SK-N-SH (cell line): ENCODE results near the gene MEIS1. TPM values are rescaled to one million over a fixed set of nuclear protein-coding genes. Genes with fewer than 3 reads are reported as not detected.

Experiments
- CTCF ChIA-PET: fragments of 300-600, 350-600 bp; formaldehyde crosslinking; extraction: SDS; loops from one replicate; lab custom pipeline; 2021; lab: Yijun Ruan, JAX
- POLR2A ChIA-PET: fragments of 350-600 bp; sonication (Branson Sonifier 250); formaldehyde crosslinking; extraction: SDS; loops from one replicate; lab custom pipeline; 2020; ENCODE audit warnings: antibody characterized with exemption, inconsistent platforms; lab: Yijun Ruan, JAX
- DNase-seq: peaks from one replicate; pipeline ENCODE4 v3.0.0; 2012
- H2AFZ ChIP-seq: fragments of 200-600 bp; sonication (generic); 2 replicates; pipeline ENCODE4 v1.8.1; 2016; ENCODE audit warnings: antibody characterized with exemption, mild to moderate bottlenecking, low read depth
- H3F3A ChIP-seq: fragments of 200-600 bp; sonication (generic); replicated peaks from 2 replicates; pipeline ENCODE3; 2016; ENCODE audit warnings: antibody characterized with exemption, mild to moderate bottlenecking; ENCODE audit not compliant: insufficient read depth
- H3K27ac ChIP-seq, 2 experiments: fragments of 200-500 bp in 1 of 2; fragments of 200-600 bp in 1 of 2; sonication (Bioruptor generic) in 1 of 2; sonication (generic), shearing (Covaris generic) in 1 of 2; 2 replicates each; pipeline versions ENCODE4 v1.5.1 to v1.6.1; 2014 to 2016; ENCODE audit warnings: low read depth in 2 of 2, inconsistent platforms in 1 of 2, low read length in 1 of 2, mild to moderate bottlenecking in 1 of 2, mixed read lengths in 1 of 2
- H3K27me3 ChIP-seq: fragments of 200-600 bp; sonication (generic), shearing (Covaris generic); 2 replicates; pipeline ENCODE4 v1.6.1; 2016; ENCODE audit warnings: mixed run types; ENCODE audit not compliant: insufficient read depth
- H3K36me3 ChIP-seq, 2 experiments: fragments of 200-500 bp in 1 of 2; fragments of 200-600 bp in 1 of 2; sonication (Bioruptor generic) in 1 of 2; sonication (generic) in 1 of 2; replicated peaks in 1 of 2; 2 replicates each; pipeline versions ENCODE3 to v1.5.1; 2014 to 2016; ENCODE audit warnings: low read length in 1 of 2, mild to moderate bottlenecking in 1 of 2; ENCODE audit not compliant: insufficient read depth in 2 of 2, control insufficient read depth in 1 of 2
- H3K4me1 ChIP-seq, 2 experiments: fragments of 200-500 bp in 1 of 2; fragments of 200-600 bp in 1 of 2; sonication (Bioruptor generic) in 1 of 2; sonication (generic), shearing (Covaris generic) in 1 of 2; 2 replicates each; pipeline versions ENCODE4 v1.5.1 to v1.6.1; 2014 to 2016; ENCODE audit warnings: low read depth in 1 of 2, low read length in 1 of 2, mixed run types in 1 of 2; ENCODE audit not compliant: insufficient read depth in 2 of 2, control insufficient read depth in 1 of 2
- H3K4me2 ChIP-seq: fragments of 200-600 bp; sonication (generic), shearing (Covaris generic); 2 replicates; pipeline ENCODE4 v1.6.1; 2017; ENCODE audit warnings: mixed run types
- H3K4me3 ChIP-seq, 2 experiments: fragments of 200-500 bp in 1 of 2; fragments of 200-600 bp in 1 of 2; sonication (Bioruptor generic) in 1 of 2; sonication (generic), shearing (Covaris generic) in 1 of 2; 2 replicates each; pipeline versions ENCODE4 v1.5.1 to v1.8.1; 2014 to 2016; ENCODE audit warnings: low read depth in 2 of 2, inconsistent platforms in 1 of 2, low read length in 1 of 2, mild to moderate bottlenecking in 1 of 2, mixed read lengths in 1 of 2, moderate library complexity in 1 of 2
- H3K79me2 ChIP-seq: fragments of 200-600 bp; sonication (generic); 2 replicates; pipeline ENCODE4 v1.8.1; 2017; ENCODE audit warnings: mild to moderate bottlenecking; ENCODE audit not compliant: insufficient read depth
- H3K9ac ChIP-seq: fragments of 200-600 bp; sonication (generic); 2 replicates; pipeline ENCODE4 v1.6.1; 2017; ENCODE audit warnings: mixed run types
- H3K9me2 ChIP-seq: fragments of 200-600 bp; sonication (generic); 2 replicates; pipeline ENCODE4 v1.6.1; 2017; ENCODE audit warnings: mixed run types
- H3K9me3 ChIP-seq: fragments of 200-600 bp; sonication (generic); 2 replicates; pipeline ENCODE4 v1.6.1; 2017; ENCODE audit warnings: mixed run types, mild to moderate bottlenecking, moderate library complexity
- H4K20me1 ChIP-seq: fragments of 200-600 bp; sonication (generic); 2 replicates; pipeline ENCODE4 v1.6.1; 2017; ENCODE audit warnings: mild to moderate bottlenecking, mixed run types; ENCODE audit not compliant: insufficient read depth
- FOSL2 ChIP-seq: IDR thresholded peaks from 2 replicates; pipeline ENCODE4 v1.4.0; 2012; ENCODE audit warnings: low read depth, mild to moderate bottlenecking, moderate library complexity, borderline replicate concordance
- FOXJ3 ChIP-seq: sonication (generic); formaldehyde crosslinking; IDR thresholded peaks from 2 replicates; pipeline ENCODE4 v1.5.1; 2020; ENCODE audit warnings: mild to moderate bottlenecking, missing genetic modification reagents
- GABPA ChIP-seq: IDR thresholded peaks from 2 replicates; pipeline ENCODE4 v1.4.0; 2012; ENCODE audit warnings: low read depth, mild to moderate bottlenecking
- IRF3 ChIP-seq: fragments of 150-350 bp; IDR thresholded peaks from 2 replicates; pipeline ENCODE4 v1.6.1; 2016; ENCODE audit warnings: mild to moderate bottlenecking, low read depth, low read length
- NFIC ChIP-seq: IDR thresholded peaks from 2 replicates; pipeline ENCODE4 v1.4.0; 2012; ENCODE audit warnings: borderline replicate concordance
- NRF1 ChIP-seq: IDR thresholded peaks from 2 replicates; pipeline ENCODE4 v1.6.1; 2012; ENCODE audit warnings: low read depth, mild to moderate bottlenecking, low read length
- PBX3 ChIP-seq: IDR thresholded peaks from 2 replicates; pipeline ENCODE4; 2012
- RAD21 ChIP-seq: IDR thresholded peaks from 2 replicates; pipeline ENCODE4 v1.6.1; 2012; ENCODE audit warnings: mild to moderate bottlenecking, low read length
- RCOR1 ChIP-seq: fragments of 150-350 bp; IDR thresholded peaks from 2 replicates; pipeline ENCODE4 v1.6.1; 2017; ENCODE audit warnings: antibody characterized with exemption, low read length
- RFX5 ChIP-seq: IDR thresholded peaks from 2 replicates; pipeline ENCODE4 v1.6.1; 2012; ENCODE audit warnings: mild to moderate bottlenecking, improper control_type of control experiment, low read length
- SMC3 ChIP-seq: IDR thresholded peaks from 2 replicates; pipeline ENCODE4 v1.6.1; 2012; ENCODE audit warnings: low read depth, low read length, improper control_type of control experiment
- TAF1 ChIP-seq: IDR thresholded peaks from 2 replicates; pipeline ENCODE4 v1.6.1; 2012; ENCODE audit warnings: low read depth, mild to moderate bottlenecking, low read length, moderate library complexity, borderline replicate concordance
- TCF12 ChIP-seq: IDR thresholded peaks from 2 replicates; pipeline ENCODE4 v1.4.0; 2012
- USF2 ChIP-seq: fragments of 150-350 bp; IDR thresholded peaks from 2 replicates; pipeline ENCODE4 v1.6.1; 2017; ENCODE audit warnings: antibody characterized with exemption, low read length, low read depth, borderline replicate concordance
- ZBTB33 ChIP-seq: IDR thresholded peaks from 2 replicates; pipeline ENCODE4 v1.4.0; 2012; ENCODE audit warnings: low read depth, borderline replicate concordance
- WGBS: methylation state at CpG from one replicate; pipeline ENCODE4 v1.1.6; 2017; ENCODE audit warnings: low lambda C conversion rate; 5-methylcytosine and 5-hydroxymethylcytosine counted together
- polyA plus RNA-seq, 3 experiments: library from polyadenylated mRNA; depleted of rRNA; stranded (reverse); fragments of >200 nt; gene quantifications; 2 replicates each; pipeline ENCODE4 v1.2.3, GENCODE V29; 2012
- TF ChIP-seq, protein P1 (sequence below): IDR thresholded peaks from 2 replicates; pipeline ENCODE4 v1.4.0; 2012; ENCODE audit warnings: low read depth, borderline replicate concordance
- TF ChIP-seq, protein P2 (sequence below): fragments of 200-600 bp; sonication (generic); IDR thresholded peaks from 2 replicates; pipeline ENCODE4 v1.6.1; 2017; ENCODE audit warnings: antibody characterized with exemption, mild to moderate bottlenecking, moderate library complexity
- TF ChIP-seq, protein P3 (sequence below): IDR thresholded peaks from 2 replicates; pipeline ENCODE4 v1.4.0; 2012; ENCODE audit warnings: low read depth

Gene MEIS1
- polyA plus RNA-seq, 1 of the 3 experiments (the other 2 are of a cell fraction): 16.9 TPM

GRCh38 chr2:66387016-66387753, 47.7 kb upstream of the MEIS1 start:
- DNase-seq: no peak
- no peaks in the 10 kb centered on the region for H3F3A ChIP-seq
- no peaks in the 10 kb centered on the region for H4K20me1 ChIP-seq
- H3K9me2 ChIP-seq: no peaks in the 10 kb centered on the region
- no peak overlapping the region for H3K27ac ChIP-seq
- no peak overlapping the region for H3K9ac ChIP-seq
- ChIA-PET POLR2A (no interaction called here), CTCF (interaction anchor here (1.3 kb wide), 1 partner anchor 41 kb away, joined by 3 read pairs; no protein-coding TSS in a partner anchor)
- no peaks in the 10 kb centered on the region for H3K4me1 ChIP-seq
- TF ChIP-seq, protein P1, sequence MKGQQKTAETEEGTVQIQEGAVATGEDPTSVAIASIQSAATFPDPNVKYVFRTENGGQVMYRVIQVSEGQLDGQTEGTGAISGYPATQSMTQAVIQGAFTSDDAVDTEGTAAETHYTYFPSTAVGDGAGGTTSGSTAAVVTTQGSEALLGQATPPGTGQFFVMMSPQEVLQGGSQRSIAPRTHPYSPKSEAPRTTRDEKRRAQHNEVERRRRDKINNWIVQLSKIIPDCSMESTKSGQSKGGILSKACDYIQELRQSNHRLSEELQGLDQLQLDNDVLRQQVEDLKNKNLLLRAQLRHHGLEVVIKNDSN: no peak
- TF ChIP-seq TAF1: no peak
- TF ChIP-seq NFIC: no peak
- no peak for TF ChIP-seq SMC3
- TF ChIP-seq FOSL2: no peak
- TF ChIP-seq, protein P2, sequence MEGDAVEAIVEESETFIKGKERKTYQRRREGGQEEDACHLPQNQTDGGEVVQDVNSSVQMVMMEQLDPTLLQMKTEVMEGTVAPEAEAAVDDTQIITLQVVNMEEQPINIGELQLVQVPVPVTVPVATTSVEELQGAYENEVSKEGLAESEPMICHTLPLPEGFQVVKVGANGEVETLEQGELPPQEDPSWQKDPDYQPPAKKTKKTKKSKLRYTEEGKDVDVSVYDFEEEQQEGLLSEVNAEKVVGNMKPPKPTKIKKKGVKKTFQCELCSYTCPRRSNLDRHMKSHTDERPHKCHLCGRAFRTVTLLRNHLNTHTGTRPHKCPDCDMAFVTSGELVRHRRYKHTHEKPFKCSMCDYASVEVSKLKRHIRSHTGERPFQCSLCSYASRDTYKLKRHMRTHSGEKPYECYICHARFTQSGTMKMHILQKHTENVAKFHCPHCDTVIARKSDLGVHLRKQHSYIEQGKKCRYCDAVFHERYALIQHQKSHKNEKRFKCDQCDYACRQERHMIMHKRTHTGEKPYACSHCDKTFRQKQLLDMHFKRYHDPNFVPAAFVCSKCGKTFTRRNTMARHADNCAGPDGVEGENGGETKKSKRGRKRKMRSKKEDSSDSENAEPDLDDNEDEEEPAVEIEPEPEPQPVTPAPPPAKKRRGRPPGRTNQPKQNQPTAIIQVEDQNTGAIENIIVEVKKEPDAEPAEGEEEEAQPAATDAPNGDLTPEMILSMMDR: no peak
- no peak for TF ChIP-seq RFX5
- no peak for TF ChIP-seq FOXJ3
- TF ChIP-seq RAD21: no peak
- TF ChIP-seq IRF3: no peak
- no peak for TF ChIP-seq ZBTB33
- TF ChIP-seq, protein P3, sequence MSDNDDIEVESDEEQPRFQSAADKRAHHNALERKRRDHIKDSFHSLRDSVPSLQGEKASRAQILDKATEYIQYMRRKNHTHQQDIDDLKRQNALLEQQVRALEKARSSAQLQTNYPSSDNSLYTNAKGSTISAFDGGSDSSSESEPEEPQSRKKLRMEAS: no peak
- no peak for TF ChIP-seq NRF1
- TF ChIP-seq RCOR1: no peak
- no peak for TF ChIP-seq GABPA
- TF ChIP-seq TCF12: no peak
- no peak for TF ChIP-seq PBX3
- no peak for TF ChIP-seq USF2
- 51% methylated on average over 9 of the region's 9 CpGs for WGBS
- no peaks in the 10 kb centered on the region for H3K36me3 ChIP-seq
- no peak overlapping the region for H2AFZ ChIP-seq
- H3K79me2 ChIP-seq: no peaks in the 10 kb centered on the region
- no peak overlapping the region for H3K4me3 ChIP-seq
- H3K9me3 ChIP-seq: no peaks in the 10 kb centered on the region
- H3K27me3 ChIP-seq: no peaks in the 10 kb centered on the region; the same call in 1 of the 2 replicates
- no peak overlapping the region for H3K4me2 ChIP-seq
